NOMO-1 (cell line): ENCODE data around the gene SPRR3.

Experiments
- DNase-seq, 2 experiments: peaks; one replicate each; lab custom pipeline; 2025; ENCODE audit not compliant: unreplicated experiment in 2 of 2; lab: John Stamatoyannopoulos, UW

The SPRR3 gene

DNA sequence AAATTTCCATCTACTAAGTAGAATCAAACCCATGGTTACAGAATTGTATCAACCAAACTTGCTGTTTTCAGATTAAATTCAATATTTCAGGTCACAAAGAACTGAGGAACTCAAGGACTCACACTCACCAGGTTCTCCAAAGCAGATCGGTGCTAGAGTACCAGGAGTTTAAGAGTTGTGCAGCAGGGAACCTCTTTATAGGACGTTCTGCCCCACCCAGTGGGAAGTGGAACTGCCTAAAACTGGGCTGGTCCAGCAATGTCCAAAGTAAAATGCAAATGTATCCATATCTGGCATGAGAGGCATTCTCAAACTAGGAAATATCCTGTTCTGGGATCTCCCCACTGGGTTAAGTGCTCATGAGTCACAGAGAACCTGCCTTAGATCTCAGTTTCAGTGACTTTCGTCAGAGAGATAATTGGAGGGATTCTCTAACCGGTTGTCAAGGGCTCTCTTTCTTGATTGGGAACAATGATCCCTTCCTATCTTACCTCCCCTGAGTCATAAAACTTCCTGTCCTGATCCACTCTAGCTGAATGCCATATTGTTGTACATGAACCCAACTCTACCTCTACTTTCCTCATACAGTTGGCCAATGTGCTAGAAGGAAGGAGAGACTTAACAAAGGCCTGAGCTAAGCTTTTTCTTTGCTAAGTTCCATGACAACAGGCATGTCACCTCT lies 39.5 kb downstream of the SPRR3 start, which contains the start of gene SPRR2D:
Gene SPRR2D, minus strand, starts transcription at position 171 of the 682 bp plus-strand sequence. CDS start 774 bp downstream, outside the sequence.
- DNase-seq: no peak

DNA sequence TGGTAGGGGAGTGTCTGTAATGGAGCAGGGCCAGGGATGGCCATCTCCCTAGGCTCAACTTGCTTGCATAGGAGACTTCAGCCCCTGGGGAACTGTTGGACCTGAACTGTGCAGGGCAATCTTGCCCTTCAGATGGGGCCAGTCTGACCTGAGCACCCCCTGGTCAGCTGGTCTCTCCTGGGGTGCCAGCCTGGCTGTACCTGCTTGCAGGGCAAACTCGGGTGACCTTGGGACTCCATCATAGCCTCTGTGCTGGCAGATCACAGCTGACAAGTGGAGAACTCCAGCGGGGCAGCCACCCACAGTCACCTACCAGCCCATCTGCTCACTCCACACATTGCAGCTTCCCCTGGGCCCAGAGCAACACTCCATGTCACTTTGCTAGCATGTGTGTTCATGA lies 47.7 kb downstream of the SPRR3 start:
- DNase-seq: no peak
